ENCODE measurements around the gene CDYL2.
"Not testable (repeated sequence)": the region's sequence is repeated elsewhere in the genome, so short reads cannot be mapped to it uniquely, and the experiment has no call there.

CDYL2 gene

GRCh38 chr16:80804526-80805383, at the start of gene CDYL2:
Gene CDYL2, minus strand, starts transcription at chr16:80804598. Its CDS starts 425 bp downstream, at chr16:80804173.
- DNase-seq: peak; percentile 45

DNA sequence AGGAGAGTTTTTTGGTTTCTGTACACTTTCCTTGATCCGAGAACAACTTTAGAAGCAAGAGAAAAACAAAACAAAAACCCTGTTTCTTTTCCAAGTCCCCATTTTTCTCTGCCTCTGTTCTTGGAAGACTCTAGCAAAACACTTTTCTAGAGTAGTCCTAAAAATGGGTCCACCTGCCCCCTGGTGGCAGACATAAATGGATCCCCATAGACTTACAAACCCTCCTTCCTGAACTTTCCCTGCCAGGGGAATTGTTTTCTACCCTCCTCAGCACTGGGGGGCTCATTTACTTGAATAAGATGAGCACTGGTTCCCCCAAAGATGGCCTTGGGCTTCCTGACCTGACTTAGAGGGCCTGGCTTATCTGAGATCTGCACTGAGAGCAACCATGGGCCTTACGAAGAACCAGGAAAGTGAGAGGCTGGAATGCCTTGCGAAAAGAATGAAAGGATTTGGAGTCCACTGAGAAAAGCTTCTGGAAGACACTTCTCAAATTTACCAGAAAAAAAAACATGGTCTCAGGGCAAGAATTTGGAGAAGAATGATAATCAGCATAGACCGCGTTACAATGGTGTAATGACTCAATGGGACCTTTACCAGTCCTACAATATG, 48.0 kb upstream of the CDYL2 start:
- no peak for DNase-seq

- no peak for DNase-seq
Measured at GRCh38 chr16:80851831-80852230, 47.4 kb upstream of the CDYL2 start.

GRCh38 chr16:80850757-80851156, 46.4 kb upstream of the CDYL2 start:
- DNase-seq: no peak

DNA sequence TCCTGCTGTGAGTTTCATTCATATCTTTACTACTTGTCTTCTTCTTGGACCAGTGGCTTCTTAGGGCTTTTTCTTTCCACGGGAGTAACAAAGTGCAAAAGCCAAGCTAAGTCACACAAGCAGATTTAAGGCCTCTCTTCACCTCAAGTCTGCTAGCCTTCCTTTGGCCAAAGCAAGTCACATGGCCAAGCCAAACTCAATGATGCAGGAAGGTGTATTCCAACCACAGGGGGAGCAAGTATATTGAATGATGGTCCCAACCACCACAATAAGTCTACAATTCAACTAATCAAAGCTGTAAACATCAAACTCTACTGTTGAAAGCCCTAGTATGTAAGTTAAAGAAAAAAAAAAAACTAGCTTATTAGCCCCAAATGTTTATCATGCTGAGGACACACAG, 44.5 kb upstream of the CDYL2 start:
- DNase-seq: no peak

- no peak for DNase-seq
Measured at GRCh38 chr16:80846680-80847079, 42.3 kb upstream of the CDYL2 start.

DNA sequence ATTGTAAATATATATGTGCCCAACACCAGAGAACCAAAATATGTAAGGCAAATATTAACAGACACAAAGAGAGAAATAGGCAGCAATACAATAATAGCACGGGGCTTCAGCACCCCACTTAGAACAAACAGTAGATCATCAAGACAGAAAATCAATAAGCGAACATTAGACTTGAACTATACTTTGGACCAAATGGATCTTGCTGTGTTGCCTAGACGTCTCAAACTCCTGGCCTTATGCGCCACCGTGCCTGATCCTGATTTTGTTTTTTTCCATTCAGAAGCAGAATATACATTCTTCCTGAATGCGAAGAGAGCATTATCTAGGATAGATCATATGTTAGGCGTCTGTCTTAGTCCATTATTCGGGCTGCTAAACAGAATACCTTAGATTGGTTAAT, 41.9 kb upstream of the CDYL2 start:
- no peak for DNase-seq

GRCh38 chr16:80844395-80844794, 40.0 kb upstream of the CDYL2 start:
- no peak for DNase-seq

DNA sequence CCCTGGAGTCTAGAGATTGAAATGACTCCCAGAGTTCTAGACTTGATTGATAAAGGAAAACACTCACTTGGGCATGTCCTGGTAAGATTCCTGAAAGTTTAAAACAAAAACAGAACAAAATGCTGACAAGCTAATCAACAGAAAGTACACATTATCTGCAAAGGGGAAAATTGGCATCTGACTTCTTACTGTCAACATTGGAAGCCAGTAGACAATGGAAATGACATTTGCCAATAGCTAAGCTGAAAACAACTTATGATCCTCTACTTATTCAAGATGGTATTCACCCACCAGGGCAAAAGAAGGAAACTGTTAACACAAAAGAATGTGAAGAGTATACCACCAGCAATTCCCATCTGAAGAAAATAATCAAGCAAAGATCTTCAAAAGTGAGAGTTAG, 36.8 kb upstream of the CDYL2 start:
- no peak for DNase-seq

DNA sequence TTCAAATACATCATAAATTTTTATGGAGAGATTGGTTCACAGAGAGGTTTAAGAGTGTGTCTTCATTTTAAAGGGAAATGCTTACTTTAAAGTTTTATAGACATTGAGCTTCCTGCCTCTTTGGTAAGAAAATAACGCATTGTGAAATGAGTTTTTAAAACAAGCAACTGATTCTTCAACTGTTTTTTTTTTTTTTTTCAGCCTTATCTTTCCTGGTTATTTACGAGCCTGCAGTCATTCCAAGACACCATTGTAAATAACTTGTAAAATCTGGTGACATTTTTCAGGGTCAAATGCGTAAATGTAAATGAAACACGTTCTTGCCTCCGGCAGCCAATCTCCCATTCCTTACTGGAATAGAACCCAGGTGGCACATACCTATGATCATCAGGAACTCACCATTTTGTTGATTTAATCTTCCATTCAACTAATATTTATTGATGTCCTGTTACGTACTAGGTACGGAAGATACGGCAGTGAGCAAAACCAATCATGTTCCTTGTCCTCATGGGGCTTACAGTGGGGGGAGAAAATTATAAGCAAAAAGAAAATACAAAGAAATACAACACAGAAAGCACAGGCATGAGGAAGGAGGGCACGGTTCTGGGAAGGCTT, 33.2 kb upstream of the CDYL2 start:
- no peak for DNase-seq

DNA sequence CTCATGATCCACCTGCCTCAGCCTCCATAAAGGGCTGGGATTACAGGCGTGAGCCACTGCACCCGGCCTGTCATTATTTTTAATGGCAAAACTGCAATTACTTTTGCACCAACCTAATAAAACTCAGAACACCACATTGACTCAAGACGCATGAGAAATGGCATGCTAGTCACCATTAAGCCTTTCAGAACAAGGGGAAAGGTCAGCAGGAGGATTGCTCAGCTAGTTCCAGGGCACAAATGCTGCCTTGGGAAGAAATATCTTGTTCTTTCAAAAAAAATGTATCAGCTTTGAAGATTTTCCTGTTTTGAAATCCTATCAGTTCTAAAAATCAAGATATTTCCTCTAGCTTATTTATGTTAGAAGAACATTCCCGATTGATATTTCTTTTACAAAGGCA, 32.4 kb upstream of the CDYL2 start:
- DNase-seq: no peak

DNA sequence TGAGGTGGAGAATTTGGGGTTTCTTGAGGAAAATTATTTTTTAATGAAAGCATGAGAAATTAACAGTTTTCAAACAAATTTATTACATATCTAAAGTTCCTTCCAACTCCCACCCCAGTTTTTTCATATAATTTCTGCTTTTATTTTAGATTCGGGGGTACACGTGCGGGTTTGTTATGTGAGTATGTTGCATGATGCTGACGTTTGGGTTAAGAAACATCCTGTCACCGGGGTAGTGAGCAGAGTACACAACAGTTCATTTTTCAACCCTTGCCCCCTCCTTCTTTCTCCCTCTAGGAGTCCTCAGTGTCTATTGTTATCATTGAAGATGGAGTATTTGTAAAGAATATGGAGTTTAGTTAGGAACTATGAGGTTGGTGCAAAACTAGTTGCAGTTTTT, 31.8 kb upstream of the CDYL2 start:
- DNase-seq: no peak

- no peak for DNase-seq
Measured at GRCh38 chr16:80831039-80831438, 26.6 kb upstream of the CDYL2 start.

DNA sequence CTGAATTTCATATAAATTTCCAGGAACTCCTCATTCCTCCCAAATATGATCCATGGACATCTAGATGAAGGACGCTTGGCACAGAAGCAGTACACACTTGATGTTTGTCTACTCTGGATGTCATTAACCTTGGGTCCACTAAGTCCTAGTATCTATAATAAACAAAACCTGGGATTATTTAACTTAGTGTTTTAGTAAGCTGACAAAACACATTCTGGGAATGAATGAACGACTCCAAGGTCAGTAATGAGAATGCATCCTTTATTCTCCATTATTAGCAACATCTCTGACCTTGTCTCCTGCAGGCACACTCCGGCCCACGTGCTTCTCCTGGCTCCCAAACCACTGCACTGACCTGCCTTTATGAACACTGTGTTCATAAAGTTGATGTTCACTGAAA, 24.1 kb upstream of the CDYL2 start:
- no peak for DNase-seq

DNA sequence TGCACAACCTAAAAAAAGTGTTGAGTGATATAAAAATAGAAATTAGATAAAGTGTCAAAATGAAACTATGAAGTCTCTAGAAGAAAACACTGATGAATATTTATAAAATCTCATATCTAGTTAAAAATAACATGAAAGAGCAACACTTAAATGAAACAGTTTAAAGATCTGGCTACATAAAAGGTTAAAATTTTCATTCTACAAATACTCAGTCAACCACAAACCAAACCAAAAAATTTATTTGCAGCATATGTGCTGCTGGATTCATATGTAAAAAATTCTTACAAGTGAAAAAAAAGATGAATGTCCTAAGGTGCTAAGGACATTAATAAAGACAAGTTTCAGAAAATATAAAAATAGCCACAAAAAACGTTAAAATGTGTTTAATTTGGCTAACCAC, 22.6 kb upstream of the CDYL2 start:
- DNase-seq: no peak

- no peak for DNase-seq
Measured at GRCh38 chr16:80825365-80825758, 21.0 kb upstream of the CDYL2 start.

- DNase-seq: peak; percentile 34
Measured at GRCh38 chr16:80824623-80825364, 20.4 kb upstream of the CDYL2 start.

GRCh38 chr16:80819988-80820387, 15.6 kb upstream of the CDYL2 start:
- no peak for DNase-seq

DNA sequence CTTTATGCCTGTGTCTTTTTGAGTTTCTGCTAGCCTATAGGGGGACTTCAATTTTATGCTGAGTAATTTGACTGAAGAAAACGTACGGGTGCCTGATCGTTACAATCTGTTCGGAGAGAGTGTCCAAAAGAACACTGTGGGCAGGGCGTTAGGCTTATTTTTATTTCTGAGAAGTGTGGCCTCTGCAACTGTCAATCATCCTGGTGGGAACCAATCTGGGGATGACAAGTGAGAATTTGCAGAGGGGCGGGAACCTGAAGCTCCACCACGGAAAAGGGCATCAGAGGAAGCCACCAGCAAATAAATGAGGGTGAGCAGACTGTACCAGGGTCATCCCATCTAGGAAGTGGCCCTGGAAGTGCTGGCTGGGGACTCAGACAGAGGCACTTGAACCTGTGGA, 12.0 kb upstream of the CDYL2 start:
- no peak for DNase-seq

- DNase-seq: not testable (repeated sequence)
Measured at GRCh38 chr16:80815278-80815677, 10.9 kb upstream of the CDYL2 start.

GRCh38 chr16:80812593-80812992, 8.2 kb upstream of the CDYL2 start:
- no peak for DNase-seq

DNA sequence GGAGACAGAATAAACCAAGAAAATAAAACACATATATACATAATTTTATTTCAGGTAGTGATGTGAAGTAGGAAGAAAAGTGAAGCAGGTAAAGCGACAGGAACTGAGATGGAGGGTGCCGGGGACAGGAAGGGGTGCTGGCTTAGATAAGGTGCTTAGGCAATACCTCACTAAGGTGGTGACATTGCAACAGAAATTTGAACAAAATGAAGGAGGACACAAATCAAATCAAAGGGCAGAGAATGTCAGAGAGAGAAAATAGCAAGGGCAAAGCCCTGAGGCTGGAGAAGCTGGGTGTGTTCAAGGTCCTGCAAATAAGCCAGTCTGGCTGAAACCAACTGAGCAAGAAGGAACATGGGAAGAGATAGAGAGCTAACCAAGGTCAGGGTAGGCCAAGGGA, 5.0 kb upstream of the CDYL2 start:
- DNase-seq: no peak

DNA sequence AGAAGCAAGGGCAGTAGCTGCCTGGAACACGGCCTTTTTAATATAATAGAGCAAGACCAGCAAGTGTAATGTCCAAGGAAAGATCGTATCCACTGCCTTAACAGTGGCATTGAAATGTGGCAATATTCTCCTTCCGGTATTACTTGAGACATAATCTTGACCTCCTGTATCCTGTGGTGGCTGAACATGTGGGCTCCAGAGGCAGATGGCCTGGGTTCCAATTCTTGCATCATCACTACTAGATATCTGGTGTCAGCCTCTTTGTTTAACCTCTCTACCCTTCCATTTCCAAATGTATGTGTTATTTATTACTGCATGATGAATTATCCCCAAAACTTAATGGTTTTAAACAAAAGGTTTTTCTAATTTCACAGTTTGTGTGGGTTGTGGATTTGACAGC, 3.5 kb upstream of the CDYL2 start:
- DNase-seq: no peak
